ENCODE results near the gene ZNF362.
"Not testable (repeated sequence)": the region's sequence is repeated elsewhere in the genome, so short reads cannot be mapped to it uniquely, and the experiment has no call there.

Gene ZNF362

DNA sequence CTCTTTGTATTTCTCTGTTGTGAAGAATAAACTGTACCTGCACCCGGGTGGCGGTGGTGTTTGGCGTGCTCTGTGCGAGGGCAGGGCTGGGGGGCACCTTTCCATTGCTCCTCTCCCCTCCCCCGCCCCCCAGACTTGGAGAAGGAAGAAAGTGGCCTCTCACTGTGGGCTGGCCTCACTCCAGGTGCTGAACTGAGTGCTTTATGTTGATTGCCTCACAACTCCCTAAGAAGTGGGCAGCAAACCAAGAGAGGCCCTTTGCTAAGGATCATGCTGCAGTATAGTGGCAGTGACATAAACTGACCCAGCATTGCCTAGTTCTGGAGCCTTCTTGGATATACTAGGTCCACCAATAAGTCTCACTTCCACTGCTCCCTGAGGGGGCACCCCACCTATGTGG lies 44.4 kb downstream of the ZNF362 start:
- H3K4me1 ChIP-seq (ENCODE audit: control insufficient read depth, insufficient read depth, low read length): peaks cover 31% of the 10 kb centered on the region
- H3K36me3 ChIP-seq (ENCODE audit: control insufficient read depth, insufficient read depth, low read length, severe bottlenecking): no peaks in the 10 kb centered on the region
- DNase-seq (ENCODE audit: low read depth): peak; percentile 96
- H3K4me3 ChIP-seq (ENCODE audit: low read length): peak overlapping the region; percentile 52
- peak overlapping the region; percentile 46 for H3K9ac ChIP-seq (ENCODE audit: low read length)
- no peaks in the 10 kb centered on the region for H3K9me3 ChIP-seq (ENCODE audit: control insufficient read depth, low read length)
- no peaks in the 10 kb centered on the region for H3K27me3 ChIP-seq (replicated peaks; ENCODE audit: control insufficient read depth, insufficient read depth, low read length)

DNA sequence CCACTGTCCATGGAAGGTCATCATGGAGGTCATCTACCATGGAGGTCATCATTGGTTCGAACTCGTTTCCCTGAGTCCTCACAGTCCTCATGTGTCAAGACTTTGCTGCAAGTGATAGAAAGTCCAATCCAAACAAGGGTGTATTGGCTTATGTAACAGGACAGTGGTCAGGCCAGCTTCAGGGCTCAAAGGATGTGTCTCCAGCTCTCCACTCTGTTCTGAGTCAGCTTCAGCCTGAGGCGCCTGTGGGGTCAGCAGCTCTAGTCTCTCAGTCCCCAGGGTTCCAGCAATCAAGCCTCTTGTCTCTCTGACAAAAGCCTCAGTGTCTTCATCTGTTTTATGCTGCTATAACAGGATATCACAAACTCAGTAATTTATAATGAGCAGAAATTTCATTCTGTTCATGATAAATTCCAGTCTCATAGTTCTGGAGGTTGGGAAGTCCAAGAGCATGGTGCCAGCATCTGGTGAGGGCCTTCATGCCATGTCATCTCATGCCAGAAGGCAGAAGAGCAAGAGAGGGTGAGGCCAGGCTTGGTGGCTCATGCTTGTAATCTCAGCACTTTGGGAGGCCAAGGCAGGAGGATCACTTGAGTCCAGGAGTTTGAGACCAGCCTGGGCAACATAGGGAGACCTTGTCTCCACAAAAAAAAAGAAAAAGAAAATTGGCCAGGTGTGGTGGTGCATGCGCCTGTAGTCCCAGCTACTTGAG lies 45.1 kb downstream of the ZNF362 start:
- Histone ChIP-seq H3K9ac (ENCODE audit: low read length) (peak overlapping the region; percentile 43), H3K27me3 (replicated peaks; ENCODE audit: control insufficient read depth, insufficient read depth, low read length) (no peaks in the 10 kb centered on the region), H3K9me3 (ENCODE audit: control insufficient read depth, low read length) (no peaks in the 10 kb centered on the region), H3K36me3 (ENCODE audit: control insufficient read depth, insufficient read depth, low read length, severe bottlenecking) (no peaks in the 10 kb centered on the region), H3K4me3 (ENCODE audit: low read length) (peak overlapping the region; percentile 52), H3K4me1 (ENCODE audit: control insufficient read depth, insufficient read depth, low read length) (peaks cover 32% of the 10 kb centered on the region)
- DNase-seq (ENCODE audit: low read depth): peak; percentile 19

- Histone ChIP-seq H3K4me3 (ENCODE audit: low read length) (no peak overlapping the region), H3K9ac (ENCODE audit: low read length) (no peak overlapping the region), H3K9me3 (ENCODE audit: control insufficient read depth, low read length) (no peaks in the 10 kb centered on the region), H3K4me1 (ENCODE audit: control insufficient read depth, insufficient read depth, low read length) (peaks cover 38% of the 10 kb centered on the region), H3K36me3 (ENCODE audit: control insufficient read depth, insufficient read depth, low read length, severe bottlenecking) (no peaks in the 10 kb centered on the region), H3K27me3 (replicated peaks; ENCODE audit: control insufficient read depth, insufficient read depth, low read length) (no peaks in the 10 kb centered on the region)
- DNase-seq (ENCODE audit: low read depth): no peak
Observed at GRCh38 chr1:33302325-33302724, 46.0 kb downstream of the ZNF362 start.

DNA sequence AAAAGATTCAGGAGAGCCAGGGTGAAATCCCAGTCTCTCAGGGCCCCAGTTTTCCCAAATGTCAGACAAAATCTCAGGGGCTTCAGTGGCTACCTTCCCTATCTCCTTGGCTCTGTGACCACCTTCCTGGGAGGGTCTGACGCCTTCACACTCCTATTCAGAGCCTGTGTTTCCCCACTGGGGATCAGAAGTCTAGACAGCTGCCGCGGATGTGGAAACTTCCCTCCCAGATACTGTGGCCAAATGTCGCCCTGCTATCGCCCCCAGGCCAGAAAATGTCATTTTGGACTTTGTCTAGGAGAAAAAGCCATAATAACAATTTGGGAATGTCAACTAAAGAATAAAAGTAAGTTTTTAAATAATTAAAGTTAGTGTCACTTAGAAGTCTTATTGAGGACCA lies 48.7 kb downstream of the ZNF362 start:
- Histone ChIP-seq H3K9ac (ENCODE audit: low read length) (no peak overlapping the region), H3K4me3 (ENCODE audit: low read length) (no peak overlapping the region), H3K9me3 (ENCODE audit: control insufficient read depth, low read length) (no peaks in the 10 kb centered on the region), H3K36me3 (ENCODE audit: control insufficient read depth, insufficient read depth, low read length, severe bottlenecking) (no peaks in the 10 kb centered on the region), H3K27me3 (replicated peaks; ENCODE audit: control insufficient read depth, insufficient read depth, low read length) (no peaks in the 10 kb centered on the region), H3K4me1 (ENCODE audit: control insufficient read depth, insufficient read depth, low read length) (peaks cover 34% of the 10 kb centered on the region)
- no peak for DNase-seq (ENCODE audit: low read depth)

- H3K4me1 ChIP-seq (ENCODE audit: control insufficient read depth, insufficient read depth, low read length): peaks cover 24% of the 10 kb centered on the region
- no peak for DNase-seq (ENCODE audit: low read depth)
- no peaks in the 10 kb centered on the region for H3K27me3 ChIP-seq (replicated peaks; ENCODE audit: control insufficient read depth, insufficient read depth, low read length)
- H3K9me3 ChIP-seq (ENCODE audit: control insufficient read depth, low read length): no peaks in the 10 kb centered on the region
- H3K9ac ChIP-seq (ENCODE audit: low read length): peak overlapping the region; percentile 37
- H3K36me3 ChIP-seq (ENCODE audit: control insufficient read depth, insufficient read depth, low read length, severe bottlenecking): no peaks in the 10 kb centered on the region
- H3K4me3 ChIP-seq (ENCODE audit: low read length): peak overlapping the region; percentile 29
Observed at GRCh38 chr1:33305816-33306652, 49.7 kb downstream of the ZNF362 start.

DNA sequence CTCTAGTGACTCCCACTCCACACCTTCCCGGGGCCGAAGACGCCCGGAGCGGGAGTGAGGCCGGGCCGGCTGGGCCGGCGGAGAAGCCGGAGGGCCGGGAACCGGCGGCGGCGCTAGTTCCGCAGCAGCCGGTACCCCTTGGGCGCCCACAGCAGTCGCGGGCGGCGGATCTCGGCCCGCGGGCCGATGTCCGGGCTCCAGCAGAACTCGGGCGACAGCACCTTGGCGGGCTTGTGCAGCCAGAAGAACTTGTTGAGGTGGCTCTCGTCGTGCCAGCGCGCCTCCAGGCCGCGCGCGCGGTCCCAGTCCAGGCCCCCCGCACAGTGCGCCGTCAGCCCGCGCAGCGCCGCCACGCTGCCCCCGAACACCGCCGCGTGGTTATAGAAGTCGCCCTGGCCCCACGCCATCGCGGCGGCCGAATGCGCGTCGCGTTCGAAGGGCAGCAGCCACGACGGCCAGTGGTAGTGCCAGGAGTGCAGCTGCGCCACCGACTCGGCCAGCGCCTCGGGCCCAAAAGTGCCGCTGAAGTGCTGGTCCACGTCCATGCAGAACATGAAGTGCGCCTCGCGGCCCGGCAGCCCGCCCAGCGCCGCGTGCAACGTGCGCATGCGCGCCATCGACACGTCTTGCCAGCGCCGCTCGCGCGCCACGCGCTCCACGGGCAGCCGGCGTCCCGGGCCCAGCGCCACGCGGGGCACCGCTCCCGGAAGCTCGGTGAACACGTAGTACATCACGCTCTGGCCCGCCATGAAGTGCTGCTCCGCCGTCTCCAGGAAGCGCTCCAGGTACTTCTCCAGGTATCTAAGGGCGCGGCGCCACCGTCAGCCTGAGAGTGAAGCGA lies 50.6 kb downstream of the ZNF362 start:
- Histone ChIP-seq H3K9ac (ENCODE audit: low read length) (peak overlapping the region; percentile 37), H3K4me3 (ENCODE audit: low read length) (peak overlapping the region; percentile 29)
- no peak for DNase-seq (ENCODE audit: low read depth)

GRCh38 chr1:33307494-33307864 lies 51.2 kb downstream of the ZNF362 start:
- Histone ChIP-seq H3K4me1 (ENCODE audit: control insufficient read depth, insufficient read depth, low read length) (peaks cover 11% of the 10 kb centered on the region), H3K4me3 (ENCODE audit: low read length) (no peak overlapping the region), H3K9me3 (ENCODE audit: control insufficient read depth, low read length) (no peaks in the 10 kb centered on the region), H3K9ac (ENCODE audit: low read length) (no peak overlapping the region), H3K27me3 (replicated peaks; ENCODE audit: control insufficient read depth, insufficient read depth, low read length) (no peaks in the 10 kb centered on the region), H3K36me3 (ENCODE audit: control insufficient read depth, insufficient read depth, low read length, severe bottlenecking) (no peaks in the 10 kb centered on the region)
- DNase-seq (ENCODE audit: low read depth): no peak

More for the DNA sequence above, 50.6 kb downstream of the ZNF362 start:
- Histone ChIP-seq H3K27me3 (replicated peaks; ENCODE audit: control insufficient read depth, insufficient read depth, low read length) (no peaks in the 10 kb centered on the region), H3K9me3 (ENCODE audit: control insufficient read depth, low read length) (no peaks in the 10 kb centered on the region), H3K36me3 (ENCODE audit: control insufficient read depth, insufficient read depth, low read length, severe bottlenecking) (no peaks in the 10 kb centered on the region), H3K4me1 (ENCODE audit: control insufficient read depth, insufficient read depth, low read length) (peaks cover 16% of the 10 kb centered on the region)

DNA sequence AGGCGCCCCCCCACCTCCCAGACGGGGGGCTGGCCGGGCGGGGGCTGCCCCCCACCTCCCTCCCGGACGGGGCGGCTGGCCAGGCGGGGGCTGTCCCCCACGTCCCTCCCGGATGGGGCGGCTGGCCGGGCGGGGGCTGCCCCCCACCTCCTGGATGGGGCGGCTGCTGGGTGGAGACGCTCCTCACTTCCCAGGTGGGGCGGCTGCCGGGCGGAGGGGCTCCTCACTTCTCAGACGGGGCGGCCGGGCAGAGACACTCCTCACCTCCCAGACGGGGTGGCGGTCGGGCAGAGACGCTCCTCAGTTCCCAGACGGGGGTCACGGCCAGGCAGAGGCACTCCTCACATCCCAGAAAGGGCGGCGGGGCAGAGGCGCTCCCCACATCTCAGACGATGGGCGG lies 53.1 kb downstream of the ZNF362 start:
- H3K4me1 ChIP-seq (ENCODE audit: control insufficient read depth, insufficient read depth, low read length): peaks cover 11% of the 10 kb centered on the region
- not testable (repeated sequence) for H3K27me3 ChIP-seq (replicated peaks; ENCODE audit: control insufficient read depth, insufficient read depth, low read length); DNase-seq (ENCODE audit: low read depth); H3K4me3 ChIP-seq (ENCODE audit: low read length); H3K9me3 ChIP-seq (ENCODE audit: control insufficient read depth, low read length); H3K36me3 ChIP-seq (ENCODE audit: control insufficient read depth, insufficient read depth, low read length, severe bottlenecking); H3K9ac ChIP-seq (ENCODE audit: low read length)

DNA sequence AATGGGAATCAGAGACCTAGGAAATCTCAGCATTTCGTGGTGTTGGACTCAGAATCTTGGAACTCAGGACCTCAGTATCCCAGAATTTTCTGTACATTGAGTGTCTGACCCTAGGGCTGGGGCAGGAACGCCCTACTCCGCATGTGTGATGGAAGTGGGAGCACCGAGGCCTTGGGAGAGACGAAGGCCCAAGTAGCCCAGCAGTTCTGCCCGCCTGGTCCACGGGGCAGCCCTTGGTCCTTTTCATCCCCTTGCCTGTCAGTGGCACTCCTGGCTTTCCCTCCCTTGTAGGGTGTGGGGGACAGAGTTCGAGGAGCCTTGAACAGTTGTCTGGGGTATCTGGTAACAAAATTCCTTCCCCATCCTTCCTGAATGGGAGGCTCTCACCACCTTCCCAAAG lies 54.4 kb downstream of the ZNF362 start:
- DNase-seq (ENCODE audit: low read depth): no peak
- no peaks in the 10 kb centered on the region for H3K27me3 ChIP-seq (replicated peaks; ENCODE audit: control insufficient read depth, insufficient read depth, low read length)
- H3K9me3 ChIP-seq (ENCODE audit: control insufficient read depth, low read length): no peaks in the 10 kb centered on the region
- no peak overlapping the region for H3K4me3 ChIP-seq (ENCODE audit: low read length)
- H3K36me3 ChIP-seq (ENCODE audit: control insufficient read depth, insufficient read depth, low read length, severe bottlenecking): no peaks in the 10 kb centered on the region
- no peak overlapping the region for H3K9ac ChIP-seq (ENCODE audit: low read length)
- peaks cover 11% of the 10 kb centered on the region for H3K4me1 ChIP-seq (ENCODE audit: control insufficient read depth, insufficient read depth, low read length)

DNA sequence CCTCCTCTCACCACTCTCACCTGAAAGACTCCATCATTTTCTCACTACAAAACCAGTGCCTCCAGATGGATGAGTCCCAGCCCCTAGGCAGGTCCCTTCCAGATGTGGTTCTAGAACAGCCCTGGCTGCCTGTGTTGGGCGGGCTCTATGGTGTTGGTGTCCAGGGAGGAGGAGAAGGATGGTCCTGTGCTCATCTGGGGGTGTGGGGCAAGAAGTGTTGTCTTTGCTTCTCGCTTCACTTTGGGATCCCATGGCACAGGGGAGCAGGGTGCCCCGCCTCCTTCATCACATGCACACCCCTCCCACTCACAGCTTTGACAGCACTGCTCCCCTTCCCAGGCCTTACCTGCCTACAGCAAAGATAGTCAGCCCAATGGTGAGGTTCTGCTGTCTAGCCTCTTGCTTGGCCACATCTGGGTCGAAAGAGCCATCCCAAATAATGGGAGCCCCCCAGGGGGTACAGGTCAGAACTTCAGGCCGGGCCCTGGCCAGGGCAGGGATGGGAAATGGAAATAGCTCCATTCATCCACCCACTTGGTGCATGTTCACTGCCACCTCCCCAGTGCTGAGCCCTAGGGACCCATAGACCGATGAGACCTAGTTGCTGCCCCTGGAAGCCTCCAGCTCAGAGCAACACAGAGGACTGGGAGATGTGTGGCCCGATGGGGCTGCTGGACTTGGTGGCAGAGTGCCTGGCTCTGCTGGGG lies 55.6 kb downstream of the ZNF362 start:
- no peaks in the 10 kb centered on the region for H3K9me3 ChIP-seq (ENCODE audit: control insufficient read depth, low read length)

More for the DNA sequence above, 55.6 kb downstream of the ZNF362 start:
- peaks cover 1% of the 10 kb centered on the region for H3K4me1 ChIP-seq (ENCODE audit: control insufficient read depth, insufficient read depth, low read length)
- H3K4me3 ChIP-seq (ENCODE audit: low read length): no peak overlapping the region
- DNase-seq (ENCODE audit: low read depth): no peak
- no peaks in the 10 kb centered on the region for H3K27me3 ChIP-seq (replicated peaks; ENCODE audit: control insufficient read depth, insufficient read depth, low read length)
- no peak overlapping the region for H3K9ac ChIP-seq (ENCODE audit: low read length)
- H3K36me3 ChIP-seq (ENCODE audit: control insufficient read depth, insufficient read depth, low read length, severe bottlenecking): no peaks in the 10 kb centered on the region

All from adipocyte (in vitro differentiated cells).